NCI-H345 treated with DMSO at 0.1 percent for 48 hours (cell line): ENCODE measurements around the gene CPNE1.

Source experiments
- DNase-seq: peaks from one replicate; lab custom pipeline; 2025; ENCODE audit not compliant: unreplicated experiment; lab: John Stamatoyannopoulos, UW

The CPNE1 gene

GRCh38 chr20:35621560-35621946, 43.1 kb downstream of the CPNE1 start:
- DNase-seq, result no peak

GRCh38 chr20:35620818-35621559, 43.7 kb downstream of the CPNE1 start:
- no peak for DNase-seq

DNA sequence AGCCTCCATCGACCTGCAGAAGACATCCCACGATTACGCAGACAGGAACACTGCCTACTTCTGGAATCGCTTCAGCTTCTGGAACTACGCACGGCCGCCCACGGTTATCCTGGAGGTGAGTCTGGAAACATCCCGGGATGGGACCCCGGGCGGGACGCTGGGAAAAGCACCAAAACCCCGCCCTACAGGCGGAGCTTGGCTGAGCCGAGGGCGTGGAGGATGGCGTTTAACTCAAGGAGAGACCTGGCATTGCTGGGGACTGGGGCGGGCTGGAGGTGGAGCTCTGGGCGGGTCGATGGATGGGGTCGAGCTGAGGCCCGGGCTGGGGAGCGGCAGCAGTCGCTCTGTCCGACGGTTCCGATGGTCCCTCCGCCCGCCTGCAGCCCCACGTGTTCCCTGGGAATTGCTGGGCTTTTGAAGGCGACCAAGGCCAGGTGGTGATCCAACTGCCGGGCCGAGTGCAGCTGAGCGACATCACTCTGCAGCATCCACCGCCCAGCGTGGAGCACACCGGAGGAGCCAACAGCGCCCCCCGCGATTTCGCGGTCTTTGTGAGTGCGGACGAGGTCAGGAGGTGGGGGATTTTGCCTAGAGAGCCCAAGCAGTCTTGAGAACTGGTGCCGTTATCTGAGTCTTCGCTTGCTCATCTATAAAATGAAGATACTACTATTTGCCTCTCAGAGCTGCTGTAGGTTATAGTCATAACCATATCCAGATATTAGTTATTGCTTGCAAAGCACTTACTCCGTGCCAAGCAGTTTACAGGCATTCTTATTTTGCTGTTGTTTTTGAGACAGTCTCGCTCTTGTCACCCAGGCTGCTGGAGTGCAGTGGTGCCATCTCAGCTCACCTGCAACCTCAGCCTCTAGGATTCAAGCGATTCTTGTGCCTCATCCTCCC, 45.3 kb downstream of the CPNE1 start:
- peak; percentile 80 for DNase-seq

- peak; percentile 48 for DNase-seq
Measured at GRCh38 chr20:35618263-35619131, 46.2 kb downstream of the CPNE1 start.

DNA sequence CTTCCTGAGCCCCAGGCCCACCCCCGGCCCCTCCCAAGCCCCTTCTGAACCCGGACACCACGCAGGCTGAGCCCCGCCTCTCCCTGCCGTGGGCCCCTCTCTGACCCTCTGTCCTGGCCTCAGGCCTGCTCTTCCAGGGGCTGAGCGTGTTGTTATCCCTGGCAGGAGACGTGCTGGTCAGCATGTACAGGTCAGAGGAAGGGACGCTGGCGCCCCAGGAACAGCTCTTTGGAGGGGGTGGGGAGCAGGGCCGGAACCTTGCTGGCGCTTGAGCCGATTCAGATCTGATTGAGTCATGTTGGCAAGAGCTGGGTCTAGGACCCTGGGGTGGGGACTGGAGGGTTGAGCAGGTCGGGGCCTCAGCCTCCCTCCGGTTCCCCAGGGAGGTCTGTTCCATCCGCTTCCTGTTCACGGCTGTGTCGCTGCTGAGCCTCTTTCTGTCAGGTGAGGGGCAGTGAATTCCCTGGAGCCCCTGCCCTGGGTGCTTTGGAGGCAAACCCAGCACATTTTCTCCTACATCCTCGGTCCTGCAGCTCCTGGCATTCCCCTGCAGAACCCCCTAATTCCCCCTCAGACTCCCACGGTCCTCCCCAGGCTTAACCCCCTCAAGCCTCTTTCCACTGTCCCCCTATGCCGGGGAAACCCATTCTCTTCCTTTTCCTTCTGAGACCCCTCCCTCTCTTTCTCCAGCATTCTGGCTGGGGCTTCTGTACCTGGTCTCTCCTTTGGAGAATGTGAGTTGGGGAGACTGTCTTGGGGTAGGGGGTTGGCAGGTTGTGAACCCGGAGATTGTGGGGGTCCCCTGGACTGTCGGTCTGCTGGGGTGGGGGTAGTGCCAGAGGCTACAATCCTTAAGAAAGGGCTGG, 47.1 kb downstream of the CPNE1 start:
- peak; percentile 86 for DNase-seq

- peak; percentile 72 for DNase-seq
Measured at GRCh38 chr20:35616465-35617396, 48.0 kb downstream of the CPNE1 start.

- DNase-seq, result peak; percentile 100
Measured at GRCh38 chr20:35615667-35616464, 48.8 kb downstream of the CPNE1 start, which contains the start of gene SPAG4. SPAG4 (plus strand) TSS chr20:35615829; CDS start chr20:35616004, 175 bp downstream.

DNA sequence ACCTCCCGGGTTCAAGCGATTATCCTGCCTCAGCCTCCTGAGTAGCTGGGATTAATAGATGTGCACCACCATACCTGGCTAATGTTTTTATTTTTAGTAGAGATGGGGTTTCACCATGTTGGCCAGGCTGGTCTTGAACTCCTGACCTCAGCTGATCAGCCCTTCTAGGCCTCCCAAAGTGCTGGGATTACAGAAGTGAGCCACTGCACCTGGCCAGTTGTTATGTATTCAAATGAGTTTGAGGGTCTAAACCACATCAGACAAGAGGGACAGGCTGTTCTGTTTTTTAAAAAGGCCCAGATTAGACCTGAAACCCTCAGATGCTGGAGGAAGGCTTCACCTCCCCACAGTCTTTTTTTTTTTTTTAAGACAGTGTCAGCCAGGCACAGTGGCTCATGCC, 53.2 kb downstream of the CPNE1 start:
- no peak for DNase-seq

DNA sequence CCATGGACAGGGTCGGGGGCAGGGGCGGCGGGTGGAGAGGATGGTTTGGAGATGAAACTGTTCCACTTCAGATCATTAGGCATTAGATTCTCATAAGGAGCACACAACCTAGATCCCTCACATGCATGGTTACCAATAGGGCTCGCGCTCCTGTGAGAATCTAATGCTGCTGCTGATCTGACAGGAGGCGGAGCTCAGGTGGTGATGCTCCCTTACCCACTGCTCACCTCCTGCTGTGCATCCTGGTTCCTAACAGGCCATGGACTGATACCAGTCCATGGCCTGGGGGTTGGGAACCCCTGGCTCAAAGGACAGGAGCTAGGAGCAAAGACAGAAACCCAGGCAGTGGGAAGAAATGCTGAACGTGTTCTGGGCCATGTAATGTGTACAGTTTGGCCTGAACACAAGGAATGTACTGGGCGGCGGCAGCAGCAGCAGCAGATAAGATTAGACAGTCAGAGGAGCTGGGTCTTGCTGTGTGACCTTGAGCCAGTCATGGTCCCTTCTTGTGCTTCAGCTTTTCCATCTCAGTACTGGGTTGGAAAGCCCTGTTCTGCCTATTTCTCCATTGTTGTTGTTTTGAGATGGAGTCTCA, 53.8 kb downstream of the CPNE1 start:
- no peak for DNase-seq

GRCh38 chr20:35607003-35607735, 57.5 kb downstream of the CPNE1 start:
- no peak for DNase-seq

- no peak for DNase-seq
Measured at GRCh38 chr20:35606127-35606526, 58.6 kb downstream of the CPNE1 start.

GRCh38 chr20:35604449-35604747, 60.3 kb downstream of the CPNE1 start:
- DNase-seq, result no peak

DNA sequence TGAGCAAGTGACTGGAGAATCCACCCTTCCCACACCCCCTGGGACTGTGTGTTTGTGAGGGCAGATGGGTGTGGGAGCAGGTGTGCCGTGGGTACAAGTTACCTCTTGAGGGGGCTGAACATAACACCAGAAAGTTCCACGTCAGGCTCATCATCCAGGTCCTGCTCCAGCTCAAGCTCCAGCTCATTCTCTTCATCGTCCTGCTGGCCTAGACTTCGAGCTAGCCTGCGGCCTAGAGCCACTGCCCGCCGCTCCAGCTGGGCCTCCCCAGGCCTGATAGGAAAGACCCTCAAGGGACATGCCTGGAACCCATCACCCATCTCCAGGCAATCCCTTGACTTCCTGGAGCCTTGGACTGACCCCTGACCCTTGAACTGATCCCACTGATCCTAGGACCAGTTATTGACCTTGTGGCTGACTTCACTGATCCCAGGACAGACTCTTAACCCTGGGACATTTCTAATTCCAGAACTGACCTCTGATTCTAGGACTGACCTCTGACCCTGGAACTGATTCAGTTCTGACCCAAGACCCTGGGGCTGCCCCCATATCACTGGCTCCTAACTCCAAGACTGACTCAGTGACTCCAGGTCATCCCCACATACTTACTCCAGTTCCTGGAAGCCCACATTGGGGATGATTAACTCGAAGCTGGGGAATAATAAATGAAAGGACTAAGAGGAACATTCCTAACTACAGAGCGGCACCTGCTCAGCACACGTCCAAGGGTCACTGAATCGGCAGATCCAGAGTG, 60.8 kb downstream of the CPNE1 start:
- DNase-seq, result no peak

DNA sequence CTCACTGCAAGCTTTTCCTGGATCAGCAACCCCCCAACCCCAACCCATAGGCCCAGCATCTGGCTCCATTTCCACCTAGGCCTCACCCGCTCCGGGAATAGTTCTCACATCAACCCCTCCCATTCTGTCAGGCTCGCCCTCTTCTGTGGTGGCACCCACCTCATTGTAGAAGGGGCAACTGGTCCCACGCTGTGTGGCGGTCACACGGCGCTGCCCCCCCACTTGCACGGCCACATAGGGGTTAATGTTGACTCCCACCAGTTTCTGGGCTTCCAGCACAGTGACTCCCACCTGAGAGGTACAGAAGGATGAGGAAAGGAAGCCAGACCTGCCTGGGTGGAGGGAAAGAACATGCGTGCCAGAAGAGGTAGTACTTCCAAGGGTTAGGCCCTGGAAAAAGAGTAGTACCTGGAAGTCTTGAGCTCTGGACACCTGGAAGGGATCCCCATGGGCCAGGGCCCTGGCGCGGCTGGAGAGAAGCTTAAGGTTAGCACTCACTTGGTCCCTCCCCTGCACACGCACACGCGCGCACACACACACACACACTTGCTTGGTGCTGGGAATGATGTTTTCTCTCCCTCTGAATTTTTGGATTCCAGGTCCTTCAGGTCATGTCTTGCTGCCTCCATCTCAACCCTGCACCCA, 61.7 kb downstream of the CPNE1 start:
- DNase-seq, result no peak

DNA sequence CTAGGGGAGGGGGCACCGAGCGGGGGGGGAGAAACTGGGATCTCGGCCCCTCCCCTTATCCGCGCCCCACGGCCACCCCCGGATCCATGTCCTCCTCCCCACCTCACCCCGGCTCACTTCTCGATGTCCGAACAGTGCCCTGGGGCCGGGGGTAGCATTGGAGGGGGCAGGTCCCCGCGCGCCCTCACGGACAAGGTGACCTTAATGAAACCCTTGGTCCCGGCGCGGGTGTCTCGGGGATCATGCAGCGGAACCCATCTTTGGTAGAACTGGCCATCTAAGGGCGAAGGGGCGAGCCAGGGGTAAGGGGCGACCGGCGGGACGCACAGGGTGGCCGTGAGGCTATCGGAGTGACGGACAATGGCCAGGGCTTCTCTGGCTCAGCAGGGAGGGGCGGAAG, 62.7 kb downstream of the CPNE1 start:
- no peak for DNase-seq
